Fibroblast of skin of right biceps (primary cell): ENCODE results near the gene C1QTNF6.

Experiments
- DNase-seq: peaks from one replicate; pipeline ENCODE4 v3.0.0-alpha.2; 2013

The C1QTNF6 gene

GRCh38 chr22:37223965-37224551 is 36.0 kb upstream of the C1QTNF6 start:
- no peak for DNase-seq

- no peak for DNase-seq
Observed at GRCh38 chr22:37222440-37222971, 34.5 kb upstream of the C1QTNF6 start.

- no peak for DNase-seq
Observed at GRCh38 chr22:37221424-37222333, 33.6 kb upstream of the C1QTNF6 start.

- peak; percentile 35 for DNase-seq
Observed at GRCh38 chr22:37220543-37220981, 32.5 kb upstream of the C1QTNF6 start.

- DNase-seq, result no peak
Observed at GRCh38 chr22:37219533-37219932, 31.5 kb upstream of the C1QTNF6 start.

GRCh38 chr22:37218771-37219411 is 30.8 kb upstream of the C1QTNF6 start:
- no peak for DNase-seq

GRCh38 chr22:37218399-37218770 is 30.3 kb upstream of the C1QTNF6 start:
- DNase-seq, result no peak

- no peak for DNase-seq
Observed at GRCh38 chr22:37215890-37216289, 27.8 kb upstream of the C1QTNF6 start.

- no peak for DNase-seq
Observed at GRCh38 chr22:37214731-37215030, 26.6 kb upstream of the C1QTNF6 start.

- DNase-seq, result no peak
Observed at GRCh38 chr22:37213941-37214730, 26.1 kb upstream of the C1QTNF6 start.

GRCh38 chr22:37213218-37213855 is 25.3 kb upstream of the C1QTNF6 start:
- DNase-seq, result no peak

- DNase-seq, result no peak
Observed at GRCh38 chr22:37212174-37212906, 24.3 kb upstream of the C1QTNF6 start, which contains the start of gene SSTR3. Gene SSTR3, minus strand, starts transcription at chr22:37212477. Its CDS starts 4,674 bp downstream, at chr22:37207803.

GRCh38 chr22:37211866-37212173 is 23.8 kb upstream of the C1QTNF6 start:
- no peak for DNase-seq

- no peak for DNase-seq
Observed at GRCh38 chr22:37211075-37211865, 23.2 kb upstream of the C1QTNF6 start.

GRCh38 chr22:37210041-37210803 is 22.2 kb upstream of the C1QTNF6 start:
- DNase-seq, result no peak

GRCh38 chr22:37209140-37209845 is 21.2 kb upstream of the C1QTNF6 start:
- no peak for DNase-seq

GRCh38 chr22:37208401-37209139 is 20.5 kb upstream of the C1QTNF6 start:
- no peak for DNase-seq

- no peak for DNase-seq
Observed at GRCh38 chr22:37207981-37208380, 19.9 kb upstream of the C1QTNF6 start.
